H1 (cell line): ENCODE data around the gene CDKN2A. TPM values are rescaled to one million over a fixed set of nuclear protein-coding genes. Genes with fewer than 3 reads are reported as not detected.

Experiments used
- CTCF ChIA-PET: fragments of 300-600 bp; sonication (Branson Sonifier 250); formaldehyde crosslinking; loops from one replicate; lab custom pipeline; 2021; ENCODE audit not compliant: partially characterized antibody; lab: Charles Lee
- POLR2A ChIA-PET: fragments of 300-600 bp; sonication (Branson Sonifier 250); formaldehyde crosslinking; loops from one replicate; lab custom pipeline; 2021; ENCODE audit warnings: inconsistent platforms; ENCODE audit not compliant: partially characterized antibody; lab: Charles Lee
- DNase-seq, 2 experiments: peaks; one replicate each; pipeline versions ENCODE4 v3.0.0 to v3.0.0-alpha.2; 2010 to 2022; ENCODE audit warnings: low spot score in 2 of 2, low read depth in 1 of 2, mixed read lengths in 1 of 2
- FAIRE-seq: peaks from 2 replicates; lab custom pipeline; 2011; peaks lifted over from hg19 to GRCh38; lab: Jason Lieb, UNC
- H2AFZ ChIP-seq: 2 replicates; pipeline ENCODE4 v1.8.1; 2012; ENCODE audit warnings: low read length, inconsistent platforms
- H2AK5ac ChIP-seq: 2 replicates; pipeline ENCODE4 v1.6.1; 2013; ENCODE audit warnings: low read depth, low read length
- H2BK120ac ChIP-seq: replicated peaks from 2 replicates; pipeline ENCODE3; 2013; ENCODE audit warnings: low read depth, low read length, inconsistent platforms
- H2BK12ac ChIP-seq: 2 replicates; pipeline ENCODE4 v1.6.1; 2013; ENCODE audit warnings: low read depth, low read length
- H2BK15ac ChIP-seq: 2 replicates; pipeline ENCODE4 v1.6.1; 2013; ENCODE audit warnings: low read length
- H2BK20ac ChIP-seq: 2 replicates; pipeline ENCODE4 v1.6.1; 2013; ENCODE audit warnings: low read length
- H2BK5ac ChIP-seq: 2 replicates; pipeline ENCODE4 v1.6.1; 2013; ENCODE audit warnings: low read depth, low read length
- H3K14ac ChIP-seq: 2 replicates; pipeline ENCODE4 v1.6.1; 2013; ENCODE audit warnings: inconsistent platforms; ENCODE audit not compliant: insufficient read length
- H3K18ac ChIP-seq: 2 replicates; pipeline ENCODE4 v1.6.1; 2013; ENCODE audit warnings: low read length; ENCODE audit errors: extremely low read depth
- H3K23ac ChIP-seq: 2 replicates; pipeline ENCODE4 v1.6.1; 2013; ENCODE audit warnings: inconsistent platforms; ENCODE audit not compliant: insufficient read length
- H3K23me2 ChIP-seq: 2 replicates; pipeline ENCODE4 v1.6.1; 2013; ENCODE audit warnings: low read depth, low read length
- H3K27ac ChIP-seq: 2 replicates; pipeline ENCODE4 v1.6.1; 2011; ENCODE audit warnings: low read depth, low read length, inconsistent platforms
- H3K27me3 ChIP-seq, 4 experiments: replicated peaks in 1 of 4; 1 replicate in 1 of 4; 2 replicates in 3 of 4; pipeline versions ENCODE4 v1.6.1 to v1.8.1; 2011 to 2013; ENCODE audit warnings: low read length in 3 of 4, mild to moderate bottlenecking in 3 of 4, inconsistent platforms in 2 of 4, mixed read lengths in 2 of 4, moderate library complexity in 1 of 4; ENCODE audit not compliant: control insufficient read depth in 3 of 4, insufficient read depth in 3 of 4; ENCODE audit errors: extremely low read depth in 1 of 4
- H3K36me3 ChIP-seq, 4 experiments: 2 replicates each; pipeline versions ENCODE4 v1.6.1 to v1.8.1; 2011 to 2013; ENCODE audit warnings: mild to moderate bottlenecking in 4 of 4, low read length in 3 of 4, moderate library complexity in 2 of 4, control low read depth in 1 of 4, inconsistent platforms in 1 of 4; ENCODE audit not compliant: insufficient read depth in 4 of 4, control insufficient read depth in 2 of 4
- H3K4ac ChIP-seq: replicated peaks from 2 replicates; pipeline ENCODE3; 2013; ENCODE audit warnings: low read length, low read depth, mixed read lengths, inconsistent platforms; ENCODE audit not compliant: insufficient read length
- H3K4me1 ChIP-seq, 4 experiments: replicated peaks in 1 of 4; 1 replicate in 1 of 4; 2 replicates in 3 of 4; pipeline versions ENCODE4 v1.6.1 to v1.8.1; 2011 to 2013; ENCODE audit warnings: low read length in 3 of 4, inconsistent platforms in 2 of 4, mixed read lengths in 1 of 4; ENCODE audit not compliant: insufficient read depth in 4 of 4, control insufficient read depth in 3 of 4
- H3K4me2 ChIP-seq, 2 experiments: 2 replicates each; pipeline versions ENCODE4 v1.6.1 to v1.8.1; 2011 to 2013; ENCODE audit warnings: low read depth in 2 of 2, low read length in 2 of 2, control low read depth in 1 of 2, inconsistent platforms in 1 of 2, mild to moderate bottlenecking in 1 of 2; ENCODE audit not compliant: insufficient read depth in 1 of 2
- H3K4me3 ChIP-seq, 4 experiments: fragments of 200-600, 300-600 bp in 1 of 4; sonication (generic), shearing (Covaris generic), sonication (Bioruptor Twin) in 1 of 4; 2 replicates each; pipeline versions ENCODE4 v1.5.1 to v1.8.1; 2011 to 2016; ENCODE audit warnings: low read length in 4 of 4, low read depth in 3 of 4, control low read depth in 2 of 4, inconsistent platforms in 2 of 4, mild to moderate bottlenecking in 2 of 4, mixed read lengths in 1 of 4, moderate library complexity in 1 of 4; ENCODE audit not compliant: insufficient read depth in 2 of 4; ENCODE audit errors: extremely low read depth in 1 of 4
- H3K56ac ChIP-seq: replicated peaks from 2 replicates; pipeline ENCODE3; 2013; ENCODE audit warnings: low read depth, mild to moderate bottlenecking, mixed read lengths, low read length, inconsistent platforms; ENCODE audit not compliant: insufficient read length
- H3K79me1 ChIP-seq: 2 replicates; pipeline ENCODE4 v1.6.1; 2013; ENCODE audit warnings: low read depth, low read length, control low read depth
- H3K79me2 ChIP-seq, 2 experiments: 2 replicates each; pipeline versions ENCODE4 v1.6.1 to v1.8.1; 2012 to 2013; ENCODE audit warnings: low read length in 2 of 2, mild to moderate bottlenecking in 2 of 2, inconsistent platforms in 1 of 2; ENCODE audit not compliant: insufficient read depth in 2 of 2, control insufficient read depth in 1 of 2
- H3K9ac ChIP-seq, 4 experiments: replicated peaks in 1 of 4; 1 replicate in 1 of 4; 2 replicates in 3 of 4; pipeline versions ENCODE4 v1.6.1 to v1.8.1; 2011 to 2013; ENCODE audit warnings: low read depth in 3 of 4, low read length in 3 of 4, control low read depth in 2 of 4, mild to moderate bottlenecking in 2 of 4, moderate library complexity in 2 of 4, inconsistent platforms in 1 of 4; ENCODE audit errors: extremely low read depth in 1 of 4
- H3K9me3 ChIP-seq, 2 experiments: 2 replicates each; pipeline versions ENCODE4 v1.6.1 to v1.8.1; 2012 to 2013; ENCODE audit warnings: mild to moderate bottlenecking in 2 of 2, moderate library complexity in 2 of 2, control low read depth in 1 of 2, inconsistent platforms in 1 of 2, low read depth in 1 of 2, low read length in 1 of 2, mixed read lengths in 1 of 2; ENCODE audit not compliant: insufficient read depth in 2 of 2
- H4K20me1 ChIP-seq, 2 experiments: replicated peaks in 1 of 2; 2 replicates each; pipeline versions ENCODE3 to v1.8.1; 2011 to 2013; ENCODE audit warnings: inconsistent platforms in 2 of 2, low read length in 2 of 2, mild to moderate bottlenecking in 1 of 2; ENCODE audit not compliant: insufficient read depth in 2 of 2, control insufficient read depth in 1 of 2
- H4K5ac ChIP-seq: 2 replicates; pipeline ENCODE4 v1.6.1; 2013; ENCODE audit warnings: low read length, low read depth, mixed read lengths, inconsistent platforms; ENCODE audit not compliant: insufficient read length
- H4K8ac ChIP-seq: 2 replicates; pipeline ENCODE4 v1.8.0; 2013; ENCODE audit warnings: mild to moderate bottlenecking, moderate library complexity, low read length, inconsistent platforms; ENCODE audit not compliant: insufficient read depth; ENCODE audit errors: extremely low read depth
- H4K91ac ChIP-seq: replicated peaks from 2 replicates; pipeline ENCODE3; 2013; ENCODE audit warnings: low read length, mixed read lengths, inconsistent platforms; ENCODE audit not compliant: insufficient read length
- RAD21 ChIP-seq, 2 experiments: IDR thresholded peaks in 1 of 2; conservative IDR thresholded peaks in 1 of 2; 2 replicates each; pipeline ENCODE4 v1.6.1; 2011; ENCODE audit warnings: low read depth in 2 of 2, low read length in 2 of 2, improper control_type of control experiment in 1 of 2, inconsistent platforms in 1 of 2, mild to moderate bottlenecking in 1 of 2, moderate library complexity in 1 of 2
- WGBS, 2 experiments: shearing (Covaris generic) in 1 of 2; methylation state at CpG; one replicate each; pipeline versions ENCODE4 v1.1.6 to v1.1.7; 2013 to 2015; ENCODE audit warnings: low lambda C conversion rate in 2 of 2, mixed read lengths in 2 of 2, inconsistent platforms in 1 of 2, low coverage in 1 of 2, missing lambda C conversion rate in 1 of 2; ENCODE audit not compliant: insufficient replicate concordance in 2 of 2, insufficient coverage in 1 of 2, insufficient read length in 1 of 2; ENCODE audit errors: extremely low coverage in 1 of 2, missing lambda C conversion rate in 1 of 2; 5-methylcytosine and 5-hydroxymethylcytosine counted together
- polyA plus RNA-seq, 7 experiments: library from polyadenylated mRNA; depleted of rRNA in 3 of 7; stranded (reverse) in 5 of 7; unstranded in 2 of 7; fragments of >200 nt in 5 of 7; fragments of 200-250 nt in 2 of 7; gene quantifications; 1 replicate in 5 of 7; 2 replicates in 1 of 7; 4 replicates in 1 of 7; pipeline versions ENCODE4 v1.2.1 to v1.2.3, GENCODE V29; 2011 to 2013; ENCODE audit warnings: missing spikeins in 2 of 7, mixed read lengths in 2 of 7
- total RNA-seq: library from RNA; stranded (reverse); fragmentation: NEBNext Ultra II Directional; extraction: Animal tissue kit (Norgen Biotek cat#: 25700); gene quantifications from 2 replicates; pipeline ENCODE4 v1.2.1, GENCODE V29; 2021

CDKN2A gene
- total and polyA plus RNA-seq, 2 of the 8 experiments (the other 6 are each of a cell fraction or from before 2014, with no cell fraction given) = 0.51 to 0.73 TPM

GRCh38 chr9:22031655-22032411 lies 37.6 kb upstream of the CDKN2A start:
- Histone ChIP-seq H2AK5ac (no peak overlapping the region), H3K23ac (no peak overlapping the region), H2BK5ac (no peak overlapping the region), H3K4me3 (no peak overlapping the region), H3K18ac (no peak overlapping the region), H2BK12ac (no peak overlapping the region), H3K4me1 (no peaks in the 10 kb centered on the region), H3K27me3 (no peaks in the 10 kb centered on the region), H4K20me1 (no peaks in the 10 kb centered on the region), H3K27ac (no peak overlapping the region), H4K8ac (0 out of 2 replicates have a peak overlapping the region, but pooled peaks have one; percentile 74), H3K9ac (no peak overlapping the region), H2BK20ac (no peak overlapping the region), H3K9me3 (no peaks in the 10 kb centered on the region), H3K4ac (no peak overlapping the region), H3K36me3 (no peaks in the 10 kb centered on the region), H4K91ac (no peak overlapping the region), H2BK15ac (no peak overlapping the region), H2AFZ (no peak overlapping the region), H4K5ac (no peak overlapping the region), H3K23me2 (no peaks in the 10 kb centered on the region), H3K79me2 (no peaks in the 10 kb centered on the region), H3K79me1 (no peaks in the 10 kb centered on the region), H3K14ac (no peak overlapping the region), H3K4me2 (no peak overlapping the region), H3K56ac (no peak overlapping the region), H2BK120ac (no peak overlapping the region)
- POLR2A ChIA-PET = no interaction called here
- no peak for TF ChIP-seq RAD21 (IDR thresholded peaks at IDR 0.05 in 1 of 2, conservative IDR thresholded peaks at IDR 0.05 in 1 of 2; ENCODE audit: low read depth in 2 of 2, low read length in 2 of 2)
- WGBS, 2 experiments = 91 to 100% methylated on average over 1 to 4 of the region's 4 CpGs
- DNase-seq (no peak), FAIRE-seq (no peak)
- CTCF ChIA-PET = interaction anchor here (0.6 to 2.6 kb wide), 3 partner anchors 22 to 218 kb away, joined by 3 to 13 read pairs (median 4); partner anchors contain the start of gene CDKN2B
